SK-N-SH treated with all-trans-retinoic acid at 6 μM for 48 hours (cell line): ENCODE measurements around the gene NRAP.

Source experiments
- ATAC-seq: fragments of 200-7000 bp; cut with Tn5 transposase; 3 replicates; pipeline ENCODE4 v1.9.1; 2020; ENCODE audit warnings: mild to moderate bottlenecking, moderate library complexity
- ARNTL ChIP-seq: fragments of 450-650 bp; formaldehyde crosslinking; IDR thresholded peaks from 2 replicates; pipeline ENCODE4 v1.5.0; 2020; ENCODE audit warnings: low read depth, mild to moderate bottlenecking, moderate library complexity, borderline replicate concordance
- BACH2 ChIP-seq: fragments of 250-450 bp; sonication (Bioruptor Pico); IDR thresholded peaks from 2 replicates; pipeline ENCODE4 v1.9.0; 2021; ENCODE audit warnings: mild to moderate bottlenecking, borderline replicate concordance
- CSDC2 ChIP-seq: fragments of 250-450 bp; sonication (Bioruptor Pico); IDR thresholded peaks from 2 replicates; pipeline ENCODE4 v1.5.0; 2020; ENCODE audit warnings: mild to moderate bottlenecking, moderate library complexity
- CSRNP3 ChIP-seq: fragments of 250-450 bp; sonication (Bioruptor Pico); IDR thresholded peaks from 2 replicates; pipeline ENCODE4 v1.5.1; 2021; ENCODE audit warnings: mild to moderate bottlenecking, moderate library complexity
- ESRRG ChIP-seq: fragments of 250-450 bp; sonication (Bioruptor Pico); IDR thresholded peaks from 2 replicates; pipeline ENCODE4 v1.6.1; 2021; ENCODE audit warnings: mild to moderate bottlenecking
- GLIS3 ChIP-seq: fragments of 250-450 bp; sonication (Bioruptor Pico); IDR thresholded peaks from 2 replicates; pipeline ENCODE4 v1.5.0; 2020; ENCODE audit warnings: mild to moderate bottlenecking, moderate library complexity
- ISL1 ChIP-seq: fragments of 250-450 bp; sonication (Bioruptor Pico); IDR thresholded peaks from 2 replicates; pipeline ENCODE4 v2.1.2; 2022; ENCODE audit warnings: mild to moderate bottlenecking, moderate library complexity
- OSR1 ChIP-seq: fragments of 250-450 bp; sonication (Bioruptor Pico); IDR thresholded peaks from 2 replicates; pipeline ENCODE4 v1.8.0; 2022; ENCODE audit warnings: moderate library complexity, mild to moderate bottlenecking, inconsistent platforms
- PATZ1 ChIP-seq: fragments of 250-450 bp; sonication (Bioruptor Pico); IDR thresholded peaks from 2 replicates; pipeline ENCODE4 v1.8.0; 2020; ENCODE audit warnings: mild to moderate bottlenecking, moderate library complexity, borderline replicate concordance
- PPARA ChIP-seq: fragments of 250-450 bp; sonication (Bioruptor Pico); IDR thresholded peaks from 2 replicates; pipeline ENCODE4 v1.5.0; 2020; ENCODE audit warnings: mild to moderate bottlenecking, borderline replicate concordance
- TCF4 ChIP-seq: fragments of 250-450 bp; sonication (Bioruptor Pico); IDR thresholded peaks from 2 replicates; pipeline ENCODE4 v1.8.0; 2021; ENCODE audit warnings: mild to moderate bottlenecking, moderate library complexity, borderline replicate concordance
- ZFP3 ChIP-seq: fragments of 250-450 bp; sonication (Bioruptor Pico); IDR thresholded peaks from 2 replicates; pipeline ENCODE4 v1.5.0; 2020; ENCODE audit warnings: mild to moderate bottlenecking, moderate library complexity
- ZFP30 ChIP-seq: fragments of 450-650 bp; formaldehyde crosslinking; IDR thresholded peaks from 2 replicates; pipeline ENCODE4 v1.5.0; 2022; ENCODE audit warnings: mild to moderate bottlenecking, moderate library complexity
- ZNF565 ChIP-seq: fragments of 450-650 bp; formaldehyde crosslinking; conservative IDR thresholded peaks from 2 replicates; pipeline ENCODE4 v1.5.0; 2020; ENCODE audit warnings: low read depth, mild to moderate bottlenecking, moderate library complexity
- ZNF70 ChIP-seq: fragments of 450-650 bp; formaldehyde crosslinking; IDR thresholded peaks from 2 replicates; pipeline ENCODE4 v1.5.0; 2020; ENCODE audit warnings: mild to moderate bottlenecking, moderate library complexity
- ZNF8 ChIP-seq: fragments of 450-650 bp; formaldehyde crosslinking; IDR thresholded peaks from 2 replicates; pipeline ENCODE4 v1.5.0; 2020; ENCODE audit warnings: mild to moderate bottlenecking, moderate library complexity
- TF ChIP-seq, protein P1 (sequence below): fragments of 250-450 bp; sonication (Bioruptor Pico); IDR thresholded peaks from 2 replicates; pipeline ENCODE4 v1.5.0; 2020; ENCODE audit warnings: mild to moderate bottlenecking, moderate library complexity
- TF ChIP-seq, protein P2 (sequence below): fragments of 250-450 bp; sonication (Bioruptor Pico); IDR thresholded peaks from 2 replicates; pipeline ENCODE4 v1.5.1; 2020; ENCODE audit warnings: low read depth, mild to moderate bottlenecking, moderate library complexity

NRAP gene

DNA sequence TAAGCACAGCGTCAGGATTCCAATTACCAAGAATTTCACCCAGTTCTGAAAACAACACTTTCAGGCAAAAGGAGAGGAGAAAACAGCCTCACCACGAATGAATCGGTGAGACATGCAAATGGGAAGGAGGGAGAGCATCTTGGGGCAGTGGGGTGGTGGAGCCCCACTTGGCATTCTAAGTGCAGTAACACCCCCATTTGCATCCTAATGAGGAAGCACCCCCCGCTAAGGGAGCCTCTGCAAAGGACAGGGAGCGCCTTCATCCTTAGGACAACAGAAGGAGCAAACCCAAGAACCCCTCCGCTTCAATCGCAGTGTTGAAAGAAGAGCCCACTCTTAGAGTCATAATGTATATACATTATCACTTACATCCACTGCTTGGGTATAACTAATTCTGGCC is 46.8 kb downstream of the NRAP start:
- no peak for TF ChIP-seq CSRNP3 (CRISPR knock-in tag)
- TF ChIP-seq, protein P1, sequence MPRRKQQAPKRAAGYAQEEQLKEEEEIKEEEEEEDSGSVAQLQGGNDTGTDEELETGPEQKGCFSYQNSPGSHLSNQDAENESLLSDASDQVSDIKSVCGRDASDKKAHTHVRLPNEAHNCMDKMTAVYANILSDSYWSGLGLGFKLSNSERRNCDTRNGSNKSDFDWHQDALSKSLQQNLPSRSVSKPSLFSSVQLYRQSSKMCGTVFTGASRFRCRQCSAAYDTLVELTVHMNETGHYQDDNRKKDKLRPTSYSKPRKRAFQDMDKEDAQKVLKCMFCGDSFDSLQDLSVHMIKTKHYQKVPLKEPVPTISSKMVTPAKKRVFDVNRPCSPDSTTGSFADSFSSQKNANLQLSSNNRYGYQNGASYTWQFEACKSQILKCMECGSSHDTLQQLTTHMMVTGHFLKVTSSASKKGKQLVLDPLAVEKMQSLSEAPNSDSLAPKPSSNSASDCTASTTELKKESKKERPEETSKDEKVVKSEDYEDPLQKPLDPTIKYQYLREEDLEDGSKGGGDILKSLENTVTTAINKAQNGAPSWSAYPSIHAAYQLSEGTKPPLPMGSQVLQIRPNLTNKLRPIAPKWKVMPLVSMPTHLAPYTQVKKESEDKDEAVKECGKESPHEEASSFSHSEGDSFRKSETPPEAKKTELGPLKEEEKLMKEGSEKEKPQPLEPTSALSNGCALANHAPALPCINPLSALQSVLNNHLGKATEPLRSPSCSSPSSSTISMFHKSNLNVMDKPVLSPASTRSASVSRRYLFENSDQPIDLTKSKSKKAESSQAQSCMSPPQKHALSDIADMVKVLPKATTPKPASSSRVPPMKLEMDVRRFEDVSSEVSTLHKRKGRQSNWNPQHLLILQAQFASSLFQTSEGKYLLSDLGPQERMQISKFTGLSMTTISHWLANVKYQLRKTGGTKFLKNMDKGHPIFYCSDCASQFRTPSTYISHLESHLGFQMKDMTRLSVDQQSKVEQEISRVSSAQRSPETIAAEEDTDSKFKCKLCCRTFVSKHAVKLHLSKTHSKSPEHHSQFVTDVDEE (CRISPR knock-in tag), result no peak
- TF ChIP-seq TCF4 (CRISPR knock-in tag), result no peak
- no peak for TF ChIP-seq ZNF70
- TF ChIP-seq, protein P2, sequence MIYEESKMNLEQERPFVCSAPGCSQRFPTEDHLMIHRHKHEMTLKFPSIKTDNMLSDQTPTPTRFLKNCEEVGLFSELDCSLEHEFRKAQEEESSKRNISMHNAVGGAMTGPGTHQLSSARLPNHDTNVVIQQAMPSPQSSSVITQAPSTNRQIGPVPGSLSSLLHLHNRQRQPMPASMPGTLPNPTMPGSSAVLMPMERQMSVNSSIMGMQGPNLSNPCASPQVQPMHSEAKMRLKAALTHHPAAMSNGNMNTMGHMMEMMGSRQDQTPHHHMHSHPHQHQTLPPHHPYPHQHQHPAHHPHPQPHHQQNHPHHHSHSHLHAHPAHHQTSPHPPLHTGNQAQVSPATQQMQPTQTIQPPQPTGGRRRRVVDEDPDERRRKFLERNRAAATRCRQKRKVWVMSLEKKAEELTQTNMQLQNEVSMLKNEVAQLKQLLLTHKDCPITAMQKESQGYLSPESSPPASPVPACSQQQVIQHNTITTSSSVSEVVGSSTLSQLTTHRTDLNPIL, result no peak
- TF ChIP-seq PATZ1 (CRISPR knock-in tag), result no peak
- TF ChIP-seq ZNF565 (CRISPR knock-in tag), result no peak
- TF ChIP-seq GLIS3, result no peak
- TF ChIP-seq ISL1, result no peak
- TF ChIP-seq PPARA (CRISPR knock-in tag), result no peak
- no peak for TF ChIP-seq BACH2
- TF ChIP-seq OSR1, result no peak
- ATAC-seq, result no peak

DNA sequence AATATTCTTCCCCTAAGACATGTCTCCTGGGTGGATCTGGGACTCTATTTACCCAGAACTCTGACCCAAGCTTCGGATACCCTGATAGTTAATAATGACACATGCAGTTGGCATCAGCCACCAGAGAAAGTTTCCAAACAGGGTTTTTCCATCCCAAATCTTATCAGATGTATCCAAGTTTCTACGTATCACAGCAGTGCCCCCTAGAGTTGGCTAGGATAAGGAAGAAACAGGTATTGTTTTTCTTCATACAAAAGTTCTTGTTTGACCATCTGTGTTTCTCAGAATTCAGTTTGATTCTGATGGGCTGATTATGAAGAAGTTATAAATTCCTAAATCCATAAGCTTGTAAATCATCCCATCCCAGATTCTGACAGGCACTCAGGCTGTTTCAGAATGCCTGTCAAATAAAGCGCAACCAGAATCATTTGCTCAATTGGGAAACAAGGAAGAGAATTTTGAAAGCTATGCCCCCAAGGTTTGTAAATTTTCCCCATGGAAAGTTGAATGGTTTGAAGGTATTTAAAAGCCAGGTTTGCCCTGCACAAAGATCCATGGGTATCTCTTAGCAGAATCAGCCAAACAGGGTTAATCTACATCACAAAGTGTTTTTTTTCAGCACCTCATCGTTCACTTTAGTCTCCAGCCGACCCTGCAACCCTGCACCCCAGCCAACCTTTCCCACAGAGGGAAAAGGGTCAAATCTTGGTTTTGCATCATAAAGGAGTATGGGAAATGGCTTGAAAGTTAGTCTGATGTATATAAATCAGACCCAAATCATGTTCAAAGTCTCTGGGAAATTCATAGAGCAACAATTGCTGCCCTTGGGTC is 47.4 kb downstream of the NRAP start:
- ATAC-seq, result 0 out of 3 replicates have a peak, but pooled peaks have one; percentile 33
- TF ChIP-seq GLIS3, result no peak
- TF ChIP-seq ZNF8, result no peak

DNA sequence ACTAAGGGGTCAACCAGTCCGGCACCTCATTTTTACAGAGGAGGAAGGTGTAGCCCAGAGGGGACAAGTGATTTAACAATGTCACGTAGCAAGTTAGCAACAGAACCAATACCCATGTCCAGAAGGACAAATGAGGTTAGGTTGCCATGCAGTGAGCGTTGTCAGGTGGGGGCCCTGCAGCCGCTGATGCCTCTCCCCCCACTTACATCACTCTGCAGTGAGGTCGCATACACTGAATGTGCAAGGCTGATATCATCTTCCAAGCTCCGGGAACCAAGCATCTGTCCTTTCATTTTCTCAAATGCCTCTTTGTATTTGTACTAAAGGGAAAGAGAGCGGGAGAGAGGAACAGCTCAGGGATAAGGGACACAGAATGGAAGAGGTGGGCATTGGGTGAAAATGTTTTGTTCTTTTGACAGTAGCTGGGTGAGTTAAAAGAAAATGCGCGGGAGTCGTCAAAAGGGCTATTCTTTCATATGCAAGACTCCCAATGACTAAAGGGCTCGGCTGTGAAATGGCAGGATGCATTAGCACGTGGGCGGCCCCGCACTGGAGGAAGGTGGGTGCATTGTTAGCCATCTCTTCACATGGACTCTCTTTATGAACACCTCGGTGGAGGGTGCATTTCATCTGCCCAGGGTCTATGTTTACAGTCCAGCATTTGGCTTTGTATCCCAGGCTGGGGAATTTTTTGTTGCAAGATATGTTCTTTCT is 49.7 kb downstream of the NRAP start:
- ATAC-seq, result no peak
- TF ChIP-seq CSDC2 (CRISPR knock-in tag), result no peak
- TF ChIP-seq, all 23 proteins: peak for 0

DNA sequence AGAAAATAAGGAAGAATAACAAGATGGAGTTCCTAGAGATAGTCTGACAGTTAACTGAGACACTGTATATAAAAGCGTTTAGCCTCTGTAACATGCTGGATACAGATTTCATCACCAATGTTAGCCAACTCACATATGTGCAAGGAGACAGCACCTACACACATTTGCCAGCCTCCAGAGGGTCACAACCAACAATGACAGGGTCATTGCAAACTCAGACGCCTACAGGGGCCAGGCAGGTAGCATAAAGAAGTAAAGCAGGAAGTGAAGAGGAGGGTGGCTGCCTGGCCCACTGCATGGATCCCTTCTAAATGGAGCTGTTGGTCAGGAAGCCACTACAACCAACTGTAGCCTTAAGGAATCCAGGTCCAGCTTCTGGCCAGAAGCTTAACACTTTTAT is 50.4 kb downstream of the NRAP start:
- ATAC-seq, result no peak
- TF ChIP-seq BACH2, result no peak
- TF ChIP-seq TCF4 (CRISPR knock-in tag), result no peak
- TF ChIP-seq, protein P2, result no peak
- no peak for TF ChIP-seq ZNF565 (CRISPR knock-in tag)
- TF ChIP-seq ZNF70, result no peak
- no peak for TF ChIP-seq ZFP3 (CRISPR knock-in tag)
- TF ChIP-seq ESRRG (CRISPR knock-in tag), result no peak

- ATAC-seq, result no peak
- TF ChIP-seq BACH2, result no peak
- no peak for TF ChIP-seq ZFP3 (CRISPR knock-in tag)
- TF ChIP-seq, protein P2, result no peak
- no peak for TF ChIP-seq ZFP30 (CRISPR knock-in tag)
- TF ChIP-seq ARNTL, result no peak
- TF ChIP-seq, protein P1 (CRISPR knock-in tag), result no peak
- no peak for TF ChIP-seq ZNF565 (CRISPR knock-in tag)
- no peak for TF ChIP-seq CSDC2 (CRISPR knock-in tag)
- no peak for TF ChIP-seq OSR1
- TF ChIP-seq PPARA (CRISPR knock-in tag), result no peak
- TF ChIP-seq GLIS3, result no peak
- TF ChIP-seq ISL1, result no peak
- no peak for TF ChIP-seq ZNF8
- no peak for TF ChIP-seq ZNF70
These were observed 51.7 kb downstream of the NRAP start for GRCh38 chr10:113612154-113612553.
